ENCODE results near the gene ZFPM1.

- TF ChIP-seq CTCF (IDR thresholded peaks at IDR 0.05), result no peak
- TF ChIP-seq POLR2AphosphoS5 (IDR thresholded peaks at IDR 0.05; ENCODE audit: low read depth, low read length), result no peak
- no peak for TF ChIP-seq SIN3A (IDR thresholded peaks at IDR 0.05; ENCODE audit: borderline replicate concordance, insufficient read depth, low read depth, low read length)
Observed at GRCh38 chr16:88495268-88495772, 42.2 kb downstream of the ZFPM1 start.

Data from Panc1 (cell line).